ENCODE data around the gene FUBP1. TPM values are rescaled to one million over a fixed set of nuclear protein-coding genes. Genes with fewer than 3 reads are reported as not detected.

The FUBP1 gene
- total RNA-seq, 1 donor from 2014 or later, result 288 TPM

DNA sequence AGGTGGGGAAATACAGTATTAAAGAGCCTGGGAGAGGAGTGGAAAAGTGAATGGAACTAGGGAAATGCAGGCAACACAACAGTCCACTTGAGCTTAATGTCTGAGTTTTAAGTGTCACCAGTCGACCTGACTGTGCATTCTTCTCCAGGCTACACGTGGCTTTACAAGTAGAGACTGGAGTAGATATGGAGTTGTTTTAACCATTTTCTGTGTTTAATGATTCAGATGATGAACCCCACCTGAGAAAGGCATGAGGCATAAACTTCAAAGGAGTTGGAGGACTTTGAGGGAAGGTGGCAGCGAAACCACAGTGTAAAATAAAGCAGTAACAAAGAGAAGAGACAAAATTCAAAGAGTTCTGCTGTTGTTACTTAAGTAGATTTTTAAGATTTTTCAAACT is 12.6 kb downstream of the FUBP1 start:
- peaks cover 52% of the 10 kb centered on the region for H3K36me3 Mint-ChIP-seq
- peak overlapping the region; percentile 54 for H3K27ac Mint-ChIP-seq
- H3K4me3 Mint-ChIP-seq, result no peak overlapping the region
- H3K27me3 Mint-ChIP-seq (ENCODE audit: low read depth), result no peaks in the 10 kb centered on the region
- TF ChIP-seq CTCF (IDR thresholded peaks at IDR 0.05; ENCODE audit: unreplicated experiment), result no peak
- DNase-seq (ENCODE audit: low spot score in 2 of 2, unreplicated experiment in 2 of 2), result no peak
- peaks cover 7% of the 10 kb centered on the region for H3K4me1 Mint-ChIP-seq
- H3K9me3 Mint-ChIP-seq, result no peaks in the 10 kb centered on the region

GRCh38 chr1:77961392-77961791 is 17.5 kb downstream of the FUBP1 start:
- no peak for TF ChIP-seq CTCF (IDR thresholded peaks at IDR 0.05; ENCODE audit: unreplicated experiment)
- no peaks in the 10 kb centered on the region for H3K4me1 Mint-ChIP-seq
- peaks cover 64% of the 10 kb centered on the region for H3K36me3 Mint-ChIP-seq
- H3K9me3 Mint-ChIP-seq, result no peaks in the 10 kb centered on the region
- no peak for DNase-seq (ENCODE audit: low spot score in 2 of 2, unreplicated experiment in 2 of 2)
- H3K27me3 Mint-ChIP-seq (ENCODE audit: low read depth), result no peaks in the 10 kb centered on the region
- no peak overlapping the region for H3K4me3 Mint-ChIP-seq
- no peak overlapping the region for H3K27ac Mint-ChIP-seq

- Mint-ChIP-seq H3K27ac (no peak overlapping the region), H3K36me3 (peaks cover 64% of the 10 kb centered on the region), H3K4me1 (no peaks in the 10 kb centered on the region)
These were observed 20.0 kb downstream of the FUBP1 start for GRCh38 chr1:77958850-77959249.

GRCh38 chr1:77958391-77958790 is 20.5 kb downstream of the FUBP1 start:
- Mint-ChIP-seq H3K9me3 (no peaks in the 10 kb centered on the region), H3K4me1 (no peaks in the 10 kb centered on the region), H3K36me3 (peaks cover 63% of the 10 kb centered on the region), H3K27me3 (ENCODE audit: low read depth) (no peaks in the 10 kb centered on the region), H3K4me3 (no peak overlapping the region), H3K27ac (peak overlapping the region; percentile 2)
- no peak for DNase-seq (ENCODE audit: low spot score in 2 of 2, unreplicated experiment in 2 of 2)
- no peak for TF ChIP-seq CTCF (IDR thresholded peaks at IDR 0.05; ENCODE audit: unreplicated experiment)

More at GRCh38 chr1:77958850-77959249, 20.0 kb downstream of the FUBP1 start:
- Mint-ChIP-seq H3K27me3 (ENCODE audit: low read depth) (no peaks in the 10 kb centered on the region), H3K4me3 (no peak overlapping the region), H3K9me3 (no peaks in the 10 kb centered on the region)
- no peak for DNase-seq (ENCODE audit: low spot score in 2 of 2, unreplicated experiment in 2 of 2)
- no peak for TF ChIP-seq CTCF (IDR thresholded peaks at IDR 0.05; ENCODE audit: unreplicated experiment)

- Mint-ChIP-seq H3K4me1 (no peaks in the 10 kb centered on the region), H3K36me3 (peaks cover 56% of the 10 kb centered on the region), H3K4me3 (no peak overlapping the region), H3K27me3 (ENCODE audit: low read depth) (no peaks in the 10 kb centered on the region), H3K27ac (no peak overlapping the region), H3K9me3 (no peaks in the 10 kb centered on the region)
- no peak for DNase-seq (ENCODE audit: low spot score in 2 of 2, unreplicated experiment in 2 of 2)
- no peak for TF ChIP-seq CTCF (IDR thresholded peaks at IDR 0.05; ENCODE audit: unreplicated experiment)
These were observed 22.4 kb downstream of the FUBP1 start for GRCh38 chr1:77956464-77956863.

DNA sequence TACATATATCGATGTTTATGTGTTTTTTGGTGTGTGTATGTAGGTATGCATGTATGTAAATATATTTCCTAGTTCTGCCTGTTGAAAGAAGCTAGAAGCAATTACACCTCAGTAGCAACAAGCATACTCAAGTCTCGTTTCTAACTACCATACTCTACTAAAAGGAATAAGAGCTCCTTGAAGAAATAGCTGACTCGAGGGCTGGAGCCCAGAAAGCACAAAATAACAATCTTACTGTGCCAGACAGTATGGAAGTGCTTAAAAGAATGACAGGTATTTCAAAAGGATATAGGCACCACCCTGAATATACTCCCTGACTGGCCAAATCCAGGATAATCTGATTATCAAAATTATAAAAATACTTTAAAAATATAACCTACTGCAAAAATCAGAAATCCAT is 23.2 kb downstream of the FUBP1 start:
- DNase-seq (ENCODE audit: low spot score in 2 of 2, unreplicated experiment in 2 of 2), result no peak
- no peak overlapping the region for H3K4me3 Mint-ChIP-seq
- no peaks in the 10 kb centered on the region for H3K4me1 Mint-ChIP-seq
- no peak for TF ChIP-seq CTCF (IDR thresholded peaks at IDR 0.05; ENCODE audit: unreplicated experiment)
- H3K36me3 Mint-ChIP-seq, result peaks cover 55% of the 10 kb centered on the region
- H3K27ac Mint-ChIP-seq, result no peak overlapping the region
- no peaks in the 10 kb centered on the region for H3K9me3 Mint-ChIP-seq
- no peaks in the 10 kb centered on the region for H3K27me3 Mint-ChIP-seq (ENCODE audit: low read depth)
